COLO829 (cell line): ENCODE measurements around the gene TNFRSF6B.
A peak's percentile ranks its signal among the peaks of the same experiment; 100 is the strongest.
"Not testable (repeated sequence)": the region's sequence is repeated elsewhere in the genome, so short reads cannot be mapped to it uniquely, and the experiment has no call there.

Experiments
- DNase-seq: peaks from one replicate; pipeline ENCODE4 v3.0.0; 2012; ENCODE audit warnings: low spot score

Gene TNFRSF6B, protein sequence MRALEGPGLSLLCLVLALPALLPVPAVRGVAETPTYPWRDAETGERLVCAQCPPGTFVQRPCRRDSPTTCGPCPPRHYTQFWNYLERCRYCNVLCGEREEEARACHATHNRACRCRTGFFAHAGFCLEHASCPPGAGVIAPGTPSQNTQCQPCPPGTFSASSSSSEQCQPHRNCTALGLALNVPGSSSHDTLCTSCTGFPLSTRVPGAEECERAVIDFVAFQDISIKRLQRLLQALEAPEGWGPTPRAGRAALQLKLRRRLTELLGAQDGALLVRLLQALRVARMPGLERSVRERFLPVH

DNA sequence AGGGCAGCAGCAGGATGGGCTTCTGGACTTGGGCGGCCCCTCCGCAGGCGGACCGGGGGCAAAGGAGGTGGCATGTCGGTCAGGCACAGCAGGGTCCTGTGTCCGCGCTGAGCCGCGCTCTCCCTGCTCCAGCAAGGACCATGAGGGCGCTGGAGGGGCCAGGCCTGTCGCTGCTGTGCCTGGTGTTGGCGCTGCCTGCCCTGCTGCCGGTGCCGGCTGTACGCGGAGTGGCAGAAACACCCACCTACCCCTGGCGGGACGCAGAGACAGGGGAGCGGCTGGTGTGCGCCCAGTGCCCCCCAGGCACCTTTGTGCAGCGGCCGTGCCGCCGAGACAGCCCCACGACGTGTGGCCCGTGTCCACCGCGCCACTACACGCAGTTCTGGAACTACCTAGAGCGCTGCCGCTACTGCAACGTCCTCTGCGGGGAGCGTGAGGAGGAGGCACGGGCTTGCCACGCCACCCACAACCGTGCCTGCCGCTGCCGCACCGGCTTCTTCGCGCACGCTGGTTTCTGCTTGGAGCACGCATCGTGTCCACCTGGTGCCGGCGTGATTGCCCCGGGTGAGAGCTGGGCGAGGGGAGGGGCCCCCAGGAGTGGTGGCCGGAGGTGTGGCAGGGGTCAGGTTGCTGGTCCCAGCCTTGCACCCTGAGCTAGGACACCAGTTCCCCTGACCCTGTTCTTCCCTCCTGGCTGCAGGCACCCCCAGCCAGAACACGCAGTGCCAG is at the start of gene TNFRSF6B:
Gene TNFRSF6B, plus strand, starts transcription at position 25 of the 729 bp plus-strand sequence. Its CDS starts 116 bp downstream, at position 141.
- no peak for DNase-seq

DNA sequence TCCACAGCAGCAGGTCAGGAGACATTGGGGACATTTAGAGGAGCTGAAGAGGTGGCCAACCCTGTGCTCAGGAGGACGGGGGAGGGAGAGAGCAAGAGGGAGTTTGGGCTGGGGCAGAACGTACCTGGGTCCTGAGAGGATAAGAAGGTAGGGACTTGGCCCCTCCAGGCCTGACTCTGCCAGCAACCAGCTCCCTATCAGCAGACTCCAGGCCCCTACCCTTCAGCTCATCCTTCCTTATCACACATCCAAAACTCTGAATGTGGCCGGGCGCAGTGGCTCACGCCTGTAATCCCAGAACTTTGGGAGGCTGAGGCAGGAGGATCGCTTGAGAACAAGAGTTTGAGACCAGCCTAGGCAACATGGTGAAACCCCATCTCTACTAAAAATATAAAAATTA is 48.3 kb upstream of the TNFRSF6B start:
- no peak for DNase-seq

DNA sequence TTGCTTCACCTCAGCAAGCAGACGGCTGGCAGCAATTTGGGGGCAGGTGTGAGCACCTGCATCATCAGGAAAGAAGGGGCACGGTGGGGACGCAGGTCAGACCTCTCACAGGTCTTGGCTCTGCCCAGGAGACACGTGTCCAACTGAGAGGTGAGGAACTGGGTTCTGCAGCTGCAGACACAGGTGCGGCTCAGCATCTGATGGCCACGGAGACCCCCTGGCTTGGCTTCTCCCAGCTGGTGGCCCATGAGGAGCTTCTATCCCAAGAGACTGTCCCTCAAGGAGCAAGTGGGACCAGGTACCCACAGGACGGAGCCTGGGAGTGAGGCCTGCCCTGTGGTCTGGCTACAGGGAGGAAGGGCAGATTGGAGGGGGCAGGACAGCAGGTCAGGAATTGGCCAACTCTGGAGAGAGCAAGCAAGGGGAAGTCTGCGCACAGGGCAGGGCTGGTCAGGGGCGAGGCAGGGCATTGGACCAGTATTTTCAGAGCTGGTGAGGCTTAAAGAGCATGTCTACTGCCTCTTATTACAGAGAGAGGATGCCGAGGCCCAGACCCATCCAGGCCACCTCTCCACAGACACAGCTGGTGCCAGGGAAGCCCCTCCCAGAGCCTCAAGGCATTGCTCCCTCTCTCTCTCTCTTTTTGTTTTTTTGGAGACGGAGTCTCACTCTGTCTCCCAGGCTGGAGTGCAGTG is 47.4 kb upstream of the TNFRSF6B start:
- DNase-seq: no peak

DNA sequence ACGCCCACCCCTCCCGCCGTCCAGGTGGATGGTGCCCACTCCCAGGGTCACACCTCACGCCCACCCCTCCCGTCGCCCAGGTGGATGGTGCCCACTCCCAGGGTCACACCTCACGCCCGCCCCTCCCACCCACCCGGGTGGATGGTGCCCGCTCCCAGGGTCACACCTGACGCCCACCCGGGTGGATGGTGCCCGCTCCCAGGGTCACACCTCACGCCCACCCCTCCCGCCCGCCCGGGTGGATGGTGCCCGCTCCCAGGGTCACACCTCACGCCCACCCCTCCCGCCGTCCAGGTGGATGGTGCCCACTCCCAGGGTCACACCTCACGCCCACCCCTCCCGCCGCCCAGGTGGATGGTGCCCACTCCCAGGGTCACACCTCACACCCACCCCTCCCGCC is 46.0 kb upstream of the TNFRSF6B start:
- DNase-seq: not testable (repeated sequence)

DNA sequence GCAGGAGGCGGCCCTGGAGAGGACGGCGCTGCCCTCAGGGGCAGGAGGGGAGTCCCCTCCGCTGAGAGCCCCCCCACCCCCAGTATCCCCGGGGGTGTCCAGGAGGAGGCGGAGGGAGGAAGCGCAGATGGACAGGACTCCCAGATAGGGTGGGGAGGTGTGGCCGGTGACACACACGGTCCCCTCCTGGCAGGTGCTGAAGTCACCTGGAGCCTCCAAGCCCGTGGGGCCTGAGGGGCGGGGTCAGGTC is 44.6 kb upstream of the TNFRSF6B start:
- DNase-seq: no peak

DNA sequence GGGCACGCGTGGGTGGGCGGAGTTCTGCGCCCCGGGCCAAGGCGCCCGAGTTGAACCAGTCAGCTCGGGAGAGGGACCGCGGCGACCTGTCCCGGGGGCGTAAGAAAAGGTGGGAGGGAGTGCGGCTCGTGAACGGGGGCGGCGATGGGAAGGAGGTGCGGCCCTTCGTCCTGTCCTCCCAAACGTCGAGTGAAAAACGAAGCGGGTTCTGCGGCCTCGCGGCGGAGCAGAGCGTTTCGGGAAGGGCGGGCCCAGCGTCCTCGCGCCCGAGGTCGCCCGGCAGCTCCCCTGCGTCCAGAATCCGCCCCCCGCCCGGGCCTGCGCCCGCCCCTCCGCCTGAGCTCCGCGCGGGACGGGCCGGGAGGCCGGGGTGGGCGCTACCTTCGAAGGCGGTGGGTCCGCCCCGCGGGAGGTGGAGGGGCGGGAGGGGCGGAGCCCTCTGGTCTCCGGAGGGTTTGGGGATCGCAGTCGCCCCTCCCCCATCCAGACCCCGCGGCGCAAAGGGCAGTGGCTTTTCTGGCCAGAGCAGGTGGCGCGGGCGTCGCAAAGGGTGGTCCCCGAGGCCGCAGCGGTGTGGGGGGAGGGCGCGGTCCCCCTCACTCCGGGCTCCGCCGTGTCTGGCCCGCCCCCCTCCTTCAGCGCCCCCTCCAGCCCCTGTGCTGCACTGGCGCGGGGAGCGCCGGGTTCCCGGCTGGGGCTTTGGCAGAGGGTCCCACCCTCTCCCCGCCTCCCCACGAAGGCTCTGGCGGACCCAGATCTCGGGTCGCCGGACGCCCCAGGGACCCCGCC is 44.1 kb upstream of the TNFRSF6B start:
- no peak for DNase-seq

DNA sequence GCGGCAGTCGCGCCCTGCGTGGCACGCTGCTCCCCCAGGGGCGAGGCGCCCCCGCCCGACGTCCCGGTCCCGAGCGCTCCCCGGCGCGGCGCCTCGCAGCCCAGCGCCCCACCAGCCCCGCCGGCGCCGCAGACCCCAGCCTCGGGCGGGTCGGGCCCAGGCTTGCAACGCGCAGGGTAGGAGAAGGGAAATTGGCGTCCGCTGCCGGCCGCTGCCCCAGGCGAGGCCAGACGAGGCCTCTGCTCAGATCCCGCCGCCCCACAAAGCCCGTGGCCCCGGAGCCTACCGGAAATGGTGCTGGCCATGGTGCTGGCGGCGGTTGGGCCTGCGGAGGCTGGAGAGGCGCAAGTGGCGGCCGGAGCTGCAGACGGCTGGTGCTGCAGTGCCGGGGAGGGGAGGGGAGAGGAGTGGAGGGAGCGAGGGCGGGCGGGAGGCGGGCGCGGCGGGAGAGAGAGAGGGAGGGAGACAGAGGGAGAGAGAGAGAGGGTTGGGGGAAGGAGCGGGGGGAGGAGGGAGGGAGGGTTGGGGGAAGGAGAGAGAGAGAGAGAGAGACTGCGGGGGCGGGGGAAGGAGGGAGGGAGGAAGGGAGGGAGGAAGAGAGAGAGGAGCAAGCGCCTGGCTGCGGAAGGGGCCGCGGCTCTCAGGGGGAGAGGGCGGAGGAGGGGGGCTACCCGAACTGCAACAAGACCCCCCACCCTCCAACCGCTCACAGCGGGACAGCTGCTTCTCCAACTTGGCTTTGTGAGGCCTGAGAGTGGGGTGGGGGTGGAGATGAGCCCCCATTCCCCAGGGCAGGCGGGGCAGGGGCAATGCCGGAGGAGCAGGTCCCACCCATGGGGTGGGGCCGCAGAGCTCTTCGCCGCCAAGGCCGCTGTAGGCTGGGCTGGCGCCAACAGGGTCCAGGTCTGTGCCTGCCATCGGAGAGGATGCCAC is 43.1 kb upstream of the TNFRSF6B start, which contains the start of gene STMN3:
Gene STMN3, minus strand, starts transcription at position 384 of the 933 bp plus-strand sequence. Its CDS starts 79 bp downstream, at position 305.
- DNase-seq: peak; percentile 76

DNA sequence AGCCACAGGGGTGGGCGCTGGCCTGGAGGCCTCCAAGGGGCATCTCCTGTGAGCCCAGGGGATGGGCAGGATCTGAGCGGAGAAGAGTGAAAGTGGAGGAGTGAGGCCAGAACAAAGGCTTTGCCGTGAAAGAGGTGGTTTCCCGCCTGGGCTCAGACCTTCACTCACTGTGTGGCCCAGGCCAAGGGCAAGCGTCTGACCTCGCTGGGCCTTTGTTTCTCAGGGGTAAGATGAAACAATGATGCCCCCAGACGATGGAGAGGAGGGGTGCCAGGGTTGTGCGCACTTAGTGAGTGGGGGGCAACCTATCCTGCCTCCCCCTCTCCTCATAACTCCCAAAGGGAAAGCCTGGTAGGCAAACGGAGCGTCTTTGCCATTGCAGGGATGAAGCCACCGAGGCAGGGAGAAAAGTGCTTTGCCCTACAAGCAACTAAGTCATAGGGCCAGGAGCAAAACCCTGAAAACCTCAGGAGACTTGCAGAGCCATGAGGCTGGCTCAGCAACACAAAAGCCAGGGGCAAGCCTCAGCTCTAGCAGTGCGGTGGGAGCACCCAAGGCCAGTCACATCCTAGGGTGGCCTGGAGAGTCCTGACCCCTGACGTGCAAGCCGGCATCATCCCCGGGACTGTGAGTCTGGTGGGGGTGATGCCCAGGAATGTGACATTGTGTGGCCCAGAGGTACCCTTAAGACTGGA is 42.3 kb upstream of the TNFRSF6B start:
- no peak for DNase-seq

DNA sequence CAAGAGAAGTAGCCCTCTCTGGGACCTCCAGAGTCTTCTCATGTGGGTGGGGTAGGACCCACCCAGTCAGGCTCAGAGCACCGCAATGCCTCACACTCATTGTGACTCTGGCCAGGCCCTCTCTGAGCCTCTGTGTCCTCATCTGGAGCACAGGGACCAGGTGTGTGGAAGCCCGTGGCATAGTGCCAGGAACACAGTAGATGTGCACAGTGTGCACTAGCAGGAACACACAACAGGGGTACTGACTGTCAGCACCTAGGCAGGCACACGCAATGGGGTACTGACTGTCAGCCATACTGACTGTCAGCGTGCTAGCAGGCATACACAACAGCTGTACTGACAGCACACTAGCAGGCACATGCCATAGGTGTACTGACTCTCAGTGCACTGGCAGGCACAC is 41.2 kb upstream of the TNFRSF6B start:
- DNase-seq: no peak

DNA sequence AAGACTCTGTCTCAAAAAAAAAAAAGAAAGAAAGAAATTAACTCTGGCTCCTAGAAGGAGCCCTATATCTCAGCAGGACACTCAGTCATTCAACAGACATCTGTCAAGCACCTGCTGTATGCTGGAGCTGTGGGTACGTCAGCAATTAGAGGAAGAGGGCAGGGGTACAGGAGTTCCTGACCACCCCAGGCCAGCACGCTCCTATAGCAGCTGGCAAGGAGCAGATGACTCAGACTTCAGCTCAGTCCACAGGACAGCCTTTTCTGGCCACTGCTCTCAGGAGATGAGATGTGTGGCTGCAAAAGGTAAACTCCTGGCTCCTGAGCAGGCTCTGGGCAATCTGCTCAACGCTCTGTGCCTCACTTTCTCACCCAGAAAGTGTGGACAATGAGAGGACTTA is 40.0 kb upstream of the TNFRSF6B start:
- no peak for DNase-seq

DNA sequence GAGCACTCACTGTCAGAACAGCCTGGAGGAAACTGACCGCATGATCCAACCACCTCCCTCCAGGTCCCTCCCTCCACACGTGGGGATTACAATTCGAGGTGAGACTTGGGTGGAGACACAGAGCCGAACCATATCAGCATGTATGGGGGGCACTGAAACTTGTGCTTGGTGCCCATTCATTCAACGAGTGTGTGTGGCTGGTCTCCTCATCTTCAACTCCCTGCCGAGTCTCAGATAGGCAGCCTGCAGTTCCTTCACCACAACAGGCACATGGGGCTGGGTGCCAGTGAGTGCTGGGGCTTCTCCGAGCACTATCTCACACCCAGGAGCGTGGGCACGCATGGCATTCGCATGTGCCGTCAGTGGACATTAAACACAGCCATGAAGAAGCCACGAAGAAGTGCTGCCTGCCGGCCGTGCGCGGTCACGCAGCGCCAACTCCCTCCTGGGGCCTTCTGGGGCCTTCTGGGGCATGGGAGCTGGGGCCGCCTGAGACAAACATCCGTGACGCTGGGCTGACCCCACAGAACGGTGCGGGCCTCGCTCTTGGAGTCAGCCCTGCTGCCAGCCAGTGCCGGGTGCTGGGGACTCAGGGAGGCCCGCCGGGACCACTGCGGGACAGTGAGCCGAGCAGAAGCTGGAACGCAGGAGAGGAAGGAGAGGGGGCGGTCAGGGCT is 39.1 kb upstream of the TNFRSF6B start:
- DNase-seq: no peak

DNA sequence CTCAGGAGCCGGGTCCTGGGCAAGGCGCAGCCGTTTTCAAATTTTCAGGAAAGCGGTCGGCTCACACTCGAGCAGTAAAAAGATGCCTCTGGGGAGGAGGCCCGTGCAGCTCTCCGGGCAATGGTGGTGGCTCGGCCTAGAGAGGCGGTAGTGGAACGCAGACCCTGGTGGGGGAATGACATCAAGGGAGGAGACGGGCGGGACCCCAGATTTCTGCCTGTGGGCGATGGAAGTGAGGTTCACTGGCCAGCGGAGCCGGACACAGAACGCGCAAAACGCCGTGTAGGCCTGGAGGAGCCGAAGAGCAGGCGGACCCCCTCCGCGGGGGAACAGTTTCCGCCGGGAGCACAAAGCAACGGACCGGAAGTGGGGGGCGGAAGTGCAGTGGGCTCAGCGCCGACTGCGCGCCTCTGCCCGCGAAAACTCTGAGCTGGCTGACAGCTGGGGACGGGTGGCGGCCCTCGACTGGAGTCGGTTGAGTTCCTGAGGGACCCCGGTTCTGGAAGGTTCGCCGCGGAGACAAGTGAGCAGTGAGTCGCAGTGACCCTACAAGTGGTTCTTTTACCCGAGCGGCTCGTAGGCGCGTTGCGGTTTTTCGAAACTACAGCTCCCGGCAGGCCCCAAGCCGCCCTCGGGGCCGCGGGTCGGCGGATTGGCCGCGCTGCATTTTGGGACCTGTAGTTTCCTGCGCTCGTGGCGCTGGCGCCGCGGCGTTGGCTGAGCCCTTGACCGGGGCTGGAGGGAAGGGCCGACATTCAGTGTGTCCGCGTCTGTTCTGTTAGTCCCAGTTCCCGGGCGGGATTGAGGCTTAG is 38.3 kb upstream of the TNFRSF6B start, which contains the start of gene RTEL1:
Gene RTEL1, plus strand, starts transcription at position 376 of the 812 bp plus-strand sequence. CDS start 1,091 bp downstream, outside the sequence.
- DNase-seq: peak; percentile 95

DNA sequence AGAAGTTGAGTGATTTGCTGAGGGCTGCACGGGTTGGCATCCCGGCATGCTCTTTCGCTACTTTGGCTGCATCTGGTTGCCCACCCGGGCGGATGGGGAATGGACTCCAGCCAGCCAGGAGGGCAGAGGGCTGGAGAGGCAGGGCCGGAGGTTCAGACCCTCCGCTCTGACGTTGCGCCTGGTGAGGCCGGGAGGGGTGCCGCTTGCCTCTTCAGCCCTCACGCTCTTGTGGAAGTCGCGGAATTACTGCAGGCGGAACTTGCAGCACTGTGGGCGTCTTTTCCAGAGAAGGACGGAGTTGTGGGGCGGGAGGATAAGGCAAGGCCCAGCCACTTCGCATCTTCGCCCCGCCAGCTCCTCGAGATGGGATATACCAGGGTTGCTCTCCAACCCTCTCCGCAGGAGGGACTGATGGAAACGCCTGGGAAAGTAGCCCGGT is 37.7 kb upstream of the TNFRSF6B start:
- no peak for DNase-seq

DNA sequence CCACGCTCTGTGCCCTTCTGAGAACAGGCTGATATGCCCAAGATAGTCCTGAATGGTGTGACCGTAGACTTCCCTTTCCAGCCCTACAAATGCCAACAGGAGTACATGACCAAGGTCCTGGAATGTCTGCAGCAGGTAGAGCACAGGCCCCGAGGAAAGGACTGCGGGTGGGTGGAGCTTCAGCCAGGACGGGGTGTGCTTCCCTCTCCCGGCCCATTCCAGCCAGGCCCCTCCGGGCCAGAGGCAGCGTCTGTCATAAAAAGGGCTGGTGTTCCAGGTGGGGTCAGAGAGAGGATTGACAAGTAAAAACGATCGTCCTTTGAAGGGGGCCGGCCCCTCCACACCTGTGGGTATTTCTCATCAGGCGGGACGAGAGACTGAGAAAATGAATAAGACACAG is 37.1 kb upstream of the TNFRSF6B start:
- DNase-seq: no peak

DNA sequence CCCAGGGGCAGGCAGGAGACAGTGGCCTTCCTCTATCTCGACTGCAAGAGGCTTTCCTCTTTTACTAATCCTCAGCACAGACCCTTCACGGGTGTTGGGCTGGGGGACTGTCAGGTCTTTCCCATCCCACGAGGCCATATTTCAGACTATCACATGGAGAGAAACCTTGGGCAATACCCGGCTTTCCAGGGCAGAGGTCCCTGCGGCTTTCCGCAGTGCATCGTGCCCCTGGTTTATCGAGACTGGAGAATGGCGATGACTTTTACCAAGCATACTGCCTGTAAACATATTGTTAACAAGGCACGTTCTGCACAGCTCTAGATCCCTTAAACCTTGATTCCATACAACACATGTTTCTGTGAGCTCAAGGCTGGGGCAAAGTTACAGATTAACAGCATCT is 36.3 kb upstream of the TNFRSF6B start:
- DNase-seq: not testable (repeated sequence)

DNA sequence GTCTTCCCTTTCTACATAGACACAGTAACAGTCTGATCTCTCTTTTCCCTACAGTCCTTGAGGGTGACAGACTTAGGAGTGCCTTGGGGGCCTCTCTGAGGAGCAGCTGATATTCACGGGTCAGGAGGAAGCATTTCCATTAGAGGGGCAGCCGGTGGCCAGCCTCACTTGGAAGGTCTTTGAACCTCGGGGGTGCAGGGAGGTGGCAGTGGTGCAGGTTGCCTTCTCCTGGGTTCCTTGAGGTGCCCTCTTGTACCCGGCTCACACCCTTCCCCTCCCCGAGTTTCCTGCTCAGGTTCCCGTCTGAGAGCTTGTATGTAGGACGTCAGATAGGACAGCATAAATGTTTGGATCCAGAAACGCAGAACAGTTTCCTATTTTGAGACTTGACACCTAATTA is 35.8 kb upstream of the TNFRSF6B start:
- no peak for DNase-seq

DNA sequence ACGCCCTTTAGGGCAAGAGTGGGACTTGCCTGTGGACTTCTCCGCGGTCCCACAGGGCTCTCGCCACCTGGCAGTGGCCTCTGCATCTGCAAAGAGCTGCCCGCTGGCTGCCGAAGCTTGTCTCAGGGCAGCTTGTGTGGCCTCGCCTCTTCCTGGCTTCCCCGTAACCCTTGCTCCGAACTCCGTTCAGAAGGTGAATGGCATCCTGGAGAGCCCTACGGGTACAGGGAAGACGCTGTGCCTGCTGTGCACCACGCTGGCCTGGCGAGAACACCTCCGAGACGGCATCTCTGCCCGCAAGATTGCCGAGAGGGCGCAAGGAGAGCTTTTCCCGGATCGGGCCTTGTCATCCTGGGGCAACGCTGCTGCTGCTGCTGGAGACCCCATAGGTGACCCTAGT is 35.3 kb upstream of the TNFRSF6B start:
- DNase-seq: no peak

DNA sequence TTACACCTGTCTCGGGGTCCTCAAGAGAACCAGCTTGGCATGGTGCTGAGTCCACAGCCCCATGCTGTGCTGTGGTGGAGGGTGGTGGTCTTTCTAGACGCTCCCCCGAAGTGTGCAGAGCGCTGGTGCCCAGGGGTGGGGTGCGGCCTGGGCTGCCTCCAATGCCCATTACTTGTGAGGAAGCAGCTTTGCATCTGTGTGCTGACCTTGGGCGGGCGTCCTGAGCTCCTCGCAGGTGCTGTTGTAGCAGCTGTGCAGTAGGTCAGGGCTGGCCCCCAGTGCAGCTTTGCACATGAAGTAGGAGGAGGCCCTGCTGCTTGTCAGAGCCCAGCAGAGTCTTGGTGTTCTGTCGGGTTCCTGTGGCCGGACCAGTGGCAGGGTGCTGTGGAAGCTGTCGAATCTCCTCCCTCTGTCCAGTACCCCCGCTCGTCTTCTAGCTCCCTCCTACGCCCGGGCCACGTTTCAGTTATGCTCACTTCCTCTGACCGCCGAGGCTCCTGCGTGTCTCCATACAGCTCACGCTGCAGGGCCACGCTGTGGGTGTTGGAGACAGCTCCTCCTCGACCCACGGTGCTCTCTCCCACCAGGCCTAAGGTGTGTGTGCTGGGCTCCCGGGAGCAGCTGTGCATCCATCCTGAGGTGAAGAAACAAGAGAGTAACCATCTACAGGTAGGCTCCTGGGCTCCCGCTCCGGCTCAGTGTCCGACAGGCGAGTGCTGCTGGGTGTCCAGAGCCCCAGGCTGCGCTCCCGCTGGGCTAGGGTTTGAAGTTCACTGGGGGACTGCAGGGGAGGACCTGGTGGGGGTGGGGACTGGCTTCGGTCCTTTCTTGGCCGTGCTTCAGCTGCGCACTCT is 34.3 kb upstream of the TNFRSF6B start:
- DNase-seq: no peak
